NAMALWA (cell line): ENCODE measurements around the gene USP2.
A peak's percentile ranks its signal among the peaks of the same experiment; 100 is the strongest.

Source experiments
- DNase-seq: peaks from one replicate; pipeline ENCODE4 v3.0.0-alpha.2; 2015; ENCODE audit warnings: low spot score

USP2 gene

GRCh38 chr11:119381181-119381988 lies at the start of gene USP2:
USP2 (minus strand) TSS chr11:119381690; CDS start chr11:119373480, 8,210 bp downstream.
- peak; percentile 97 for DNase-seq

DNA sequence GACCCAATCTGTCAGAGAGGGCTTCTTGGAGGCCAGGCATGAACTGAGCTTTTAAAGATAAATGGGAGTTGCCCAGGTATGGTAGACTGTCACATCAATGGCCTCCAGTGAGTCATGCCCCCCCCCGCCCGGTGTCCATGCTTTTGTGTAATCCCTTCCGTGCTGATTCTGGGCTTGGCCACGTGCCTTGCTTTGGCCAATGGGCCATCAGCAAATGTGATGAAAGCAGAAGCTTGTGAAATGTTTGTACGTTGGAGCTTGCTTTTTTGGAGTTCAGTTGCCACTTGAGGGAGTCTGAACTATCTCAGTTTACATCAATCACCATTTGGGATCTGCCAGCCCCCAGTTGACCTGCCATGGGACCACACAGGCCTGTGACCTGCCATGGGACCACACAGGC lies 45.8 kb upstream of the USP2 start:
- DNase-seq, result no peak

- no peak for DNase-seq
These were observed 44.7 kb upstream of the USP2 start for GRCh38 chr11:119426142-119426541.

GRCh38 chr11:119424775-119425174 lies 43.3 kb upstream of the USP2 start:
- no peak for DNase-seq

- DNase-seq, result no peak
These were observed 42.8 kb upstream of the USP2 start for GRCh38 chr11:119424276-119424675.

DNA sequence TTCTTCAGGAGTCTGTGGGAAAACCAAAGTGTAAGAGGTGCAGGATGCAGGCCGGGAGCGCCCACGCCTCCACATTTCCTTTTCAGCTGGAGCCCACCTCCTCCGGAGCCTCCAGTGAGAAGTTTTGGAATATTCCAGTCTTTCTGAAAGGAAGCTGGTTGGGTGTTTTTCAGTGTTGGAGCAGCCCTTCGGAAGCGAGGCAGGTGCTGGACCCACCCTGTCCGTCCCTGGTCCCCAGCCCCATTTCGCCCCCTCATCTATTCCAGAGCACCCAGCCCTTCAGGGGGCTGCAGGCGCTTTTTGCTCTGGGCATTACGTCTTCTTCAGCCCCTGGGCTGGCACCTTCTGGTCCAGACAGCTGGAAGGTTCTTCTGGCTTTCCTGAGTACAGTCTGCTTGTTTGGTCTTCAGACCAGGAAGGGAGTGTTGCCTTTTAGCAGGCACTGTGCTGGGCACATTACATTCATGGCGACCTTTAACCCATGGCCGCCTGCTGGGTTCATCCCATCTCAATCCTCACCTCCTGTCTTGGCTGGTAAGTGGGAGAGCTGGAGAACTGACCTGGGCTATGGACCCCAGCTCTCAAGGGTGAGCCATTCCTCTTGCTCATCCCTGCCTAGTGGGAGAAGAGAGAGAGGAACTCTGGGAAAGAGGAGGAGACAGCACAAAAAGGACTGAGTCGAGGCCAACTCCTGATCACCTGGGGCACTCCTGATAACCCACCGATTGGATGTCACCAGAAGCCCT lies 42.2 kb upstream of the USP2 start:
- DNase-seq, result no peak

DNA sequence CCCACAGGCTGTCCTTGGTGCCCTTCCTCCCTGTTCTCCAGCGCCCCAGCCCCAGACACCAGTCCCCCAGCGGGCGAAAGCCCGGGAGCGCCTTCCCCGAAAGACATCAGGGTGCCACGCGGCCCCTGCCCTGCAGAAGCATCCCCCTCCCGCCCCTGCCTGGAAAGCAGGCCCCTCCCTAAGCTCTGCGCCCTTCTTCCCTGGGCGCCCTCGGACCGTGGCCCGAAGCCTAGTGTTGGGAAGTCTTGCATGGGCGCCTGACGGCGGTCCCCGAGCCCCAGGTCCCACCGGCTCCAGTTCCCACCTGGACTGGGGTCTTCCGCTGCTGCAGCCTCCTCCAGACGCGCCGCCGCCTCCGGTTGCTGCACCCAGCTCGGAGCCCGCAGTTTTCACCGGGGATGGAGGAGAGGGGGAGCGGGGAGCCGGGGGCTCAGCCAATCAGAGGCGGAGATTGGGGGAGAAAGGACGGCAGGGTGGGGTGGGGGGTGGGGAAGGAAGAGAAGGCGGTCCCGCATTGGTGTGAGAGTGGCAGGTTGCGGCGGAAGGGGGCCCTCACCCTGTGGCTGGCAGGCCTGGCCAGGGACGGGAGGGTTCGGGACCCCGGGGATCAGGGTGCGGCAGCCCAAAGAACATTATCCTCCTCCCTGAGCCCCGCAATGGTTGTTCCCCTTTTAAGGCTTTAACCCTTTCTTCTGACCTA lies 41.5 kb upstream of the USP2 start, which contains the start of gene THY1:
Gene THY1, minus strand, starts transcription at position 364 of the 700 bp plus-strand sequence. CDS start 2,267 bp downstream, outside the sequence.
- no peak for DNase-seq

DNA sequence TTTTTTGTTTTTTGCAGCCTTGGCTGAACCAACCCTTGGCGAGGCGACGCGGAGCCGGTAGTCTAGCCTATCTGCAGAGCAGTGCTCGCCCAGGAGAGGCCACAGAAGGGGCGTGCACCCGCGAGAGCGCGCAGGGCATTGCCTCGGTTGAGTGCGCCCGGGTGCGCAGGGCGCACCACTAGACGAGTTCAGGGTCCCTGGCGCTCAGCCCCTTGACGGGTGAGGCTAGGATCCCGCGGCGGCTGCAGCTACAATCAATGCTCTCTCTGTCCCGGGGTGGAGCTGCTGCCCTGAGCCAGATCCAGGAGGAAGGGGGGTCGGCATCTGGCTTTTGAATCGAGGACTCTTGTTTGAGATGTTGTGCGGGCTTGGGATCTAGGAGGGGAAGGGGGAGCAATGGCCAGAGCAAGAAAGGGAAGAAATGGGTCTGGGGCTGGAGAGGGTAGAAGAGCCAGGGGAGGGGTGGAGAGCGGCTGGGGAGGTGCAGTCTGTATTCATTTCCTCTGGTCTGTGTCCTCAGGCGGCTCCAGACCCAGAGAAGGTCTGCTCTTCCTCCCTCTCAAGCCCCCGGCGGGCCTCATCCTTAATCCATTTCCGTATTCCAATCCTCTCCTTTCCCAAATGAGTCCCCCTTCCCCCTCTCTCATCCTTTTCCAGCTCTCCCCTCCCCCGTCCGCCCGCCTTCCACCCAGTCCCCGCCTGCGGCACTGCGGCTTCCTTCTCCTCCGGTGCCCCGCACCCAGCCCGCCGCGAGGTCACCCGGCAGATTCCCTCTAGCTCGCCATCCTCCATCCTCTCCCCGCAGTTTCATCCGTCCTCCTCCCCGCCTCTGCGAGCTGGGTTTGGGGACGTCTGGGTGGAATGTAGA lies 40.7 kb upstream of the USP2 start:
- DNase-seq, result no peak

- no peak for DNase-seq
These were observed 39.9 kb upstream of the USP2 start for GRCh38 chr11:119421351-119421750.

DNA sequence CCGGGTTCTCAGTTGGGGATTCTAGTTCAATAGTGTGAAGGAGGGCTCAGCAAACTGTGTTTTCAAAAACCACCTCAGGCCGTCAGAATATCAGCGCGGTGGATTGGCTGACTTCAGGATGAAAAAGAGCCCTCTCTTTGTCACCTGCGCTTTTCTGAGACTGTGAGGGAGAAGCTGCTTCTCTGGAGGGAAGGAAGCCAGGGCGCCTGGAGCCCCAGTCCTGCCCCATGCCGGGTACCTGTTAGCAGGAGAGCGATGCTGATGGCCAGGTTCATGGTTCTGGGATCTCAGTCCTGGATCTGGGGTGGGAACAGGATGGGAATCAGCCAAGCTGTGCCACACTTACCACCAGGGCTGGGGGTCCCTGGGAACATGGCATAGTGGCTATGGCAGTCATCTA lies 39.1 kb upstream of the USP2 start:
- DNase-seq, result no peak

DNA sequence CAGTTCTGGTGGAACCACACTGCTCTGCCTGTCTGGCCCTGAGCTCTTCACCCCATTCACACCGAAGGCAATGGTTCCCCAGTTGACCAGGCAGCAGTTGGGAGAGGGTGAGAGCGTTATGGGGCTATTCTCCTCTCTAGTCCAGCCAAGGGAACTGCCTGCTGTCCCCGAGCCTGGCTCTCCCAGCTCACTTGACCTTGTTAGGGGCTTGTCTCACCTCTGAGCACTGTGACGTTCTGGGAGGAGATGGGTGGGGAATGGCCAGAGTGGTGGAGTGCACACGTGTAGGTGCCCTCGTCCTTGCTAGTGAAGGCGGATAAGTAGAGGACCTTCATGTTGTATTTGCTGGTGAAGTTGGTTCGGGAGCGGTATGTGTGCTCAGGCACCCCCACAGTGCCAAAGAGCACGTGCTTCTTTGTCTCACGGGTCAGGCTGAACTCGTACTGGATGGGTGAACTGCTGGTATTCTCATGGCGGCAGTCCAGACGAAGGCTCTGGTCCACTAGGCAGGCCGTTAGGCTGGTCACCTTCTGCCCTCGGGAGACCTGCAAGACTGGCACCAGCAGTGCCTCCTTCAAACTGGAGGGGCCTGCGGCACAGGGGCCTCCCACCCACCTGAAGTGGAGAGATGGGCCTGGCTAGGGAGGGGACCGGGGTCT lies 38.5 kb upstream of the USP2 start:
- DNase-seq, result no peak

DNA sequence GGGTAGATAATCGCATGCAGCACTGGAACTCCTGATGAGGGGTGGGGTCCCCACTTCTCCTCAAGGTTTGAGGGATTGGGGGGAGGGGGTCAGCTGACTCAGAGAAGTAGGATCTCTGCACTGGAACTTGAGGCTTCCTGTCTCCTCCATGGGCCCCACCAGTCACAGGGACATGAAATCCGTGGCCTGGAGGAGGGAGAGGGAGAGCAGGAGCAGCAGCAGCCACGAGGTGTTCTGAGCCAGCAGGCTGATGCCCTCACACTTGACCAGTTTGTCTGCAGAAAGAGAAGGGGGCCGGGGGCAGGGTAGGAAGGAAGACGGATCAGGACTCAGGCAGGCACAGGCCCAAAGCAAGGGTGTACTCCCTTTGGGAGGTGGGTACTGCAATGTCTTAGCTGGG lies 37.8 kb upstream of the USP2 start:
- DNase-seq, result no peak

GRCh38 chr11:119418759-119419158 lies 37.3 kb upstream of the USP2 start:
- DNase-seq, result no peak

DNA sequence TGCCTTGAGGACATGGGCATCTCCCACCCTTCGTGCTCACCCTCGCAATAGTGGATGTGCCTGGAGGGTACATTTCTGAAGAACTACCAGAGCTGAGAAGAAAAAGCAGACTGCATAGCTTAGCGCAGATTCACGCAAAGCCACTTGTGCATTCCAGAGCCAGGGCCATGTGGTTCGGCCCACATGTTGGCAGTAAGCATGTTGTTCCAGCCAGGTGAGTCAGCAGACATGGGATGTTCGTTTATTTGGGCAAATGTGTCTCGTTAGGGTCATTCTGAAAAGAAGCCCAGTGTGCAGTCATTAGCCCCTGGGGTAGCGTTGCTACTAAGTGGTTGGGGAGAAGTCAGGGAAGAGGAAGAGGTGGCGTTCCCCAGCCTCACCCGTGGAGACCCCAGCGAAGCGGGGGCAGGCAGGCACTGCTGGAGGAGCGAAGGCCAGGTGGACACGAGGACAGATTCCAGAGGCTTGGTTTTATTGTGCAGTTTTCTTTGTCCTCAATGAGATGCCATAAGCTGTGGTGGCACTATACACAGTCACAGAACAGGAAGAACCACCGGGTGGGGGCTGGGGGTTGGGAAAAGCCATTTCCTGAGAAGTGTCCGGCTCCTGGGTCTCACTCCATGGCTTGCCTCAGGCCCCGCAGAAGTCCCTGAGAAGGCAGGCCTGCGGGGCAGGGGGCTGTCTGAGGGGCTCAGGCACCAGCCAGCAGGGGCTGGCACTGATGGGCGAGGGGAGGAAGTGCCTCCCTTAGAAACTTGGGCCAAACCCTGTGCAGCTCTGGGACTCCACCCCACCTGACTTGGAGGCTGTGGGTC lies 36.4 kb upstream of the USP2 start:
- no peak for DNase-seq

- DNase-seq, result no peak
These were observed 35.4 kb upstream of the USP2 start for GRCh38 chr11:119416606-119417580.

DNA sequence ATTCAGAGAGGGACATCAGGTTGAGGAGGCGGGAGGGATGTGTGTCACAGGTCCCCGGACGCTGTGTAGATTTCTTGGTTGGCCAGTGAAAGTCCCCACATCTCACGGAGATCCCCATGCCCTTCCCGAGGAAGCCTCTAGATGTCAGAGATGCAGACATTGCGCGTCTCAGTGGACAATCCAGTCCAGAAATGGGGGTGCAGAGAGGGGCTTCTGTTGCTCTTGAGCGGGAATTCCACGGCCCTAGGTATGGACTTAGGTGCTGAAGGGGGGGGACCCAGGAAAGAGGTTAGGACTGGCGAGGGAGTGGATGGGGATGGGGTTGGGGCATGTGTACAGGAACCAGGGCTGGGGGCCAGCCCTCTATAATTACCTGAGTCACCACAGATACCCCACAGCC lies 34.5 kb upstream of the USP2 start:
- no peak for DNase-seq

DNA sequence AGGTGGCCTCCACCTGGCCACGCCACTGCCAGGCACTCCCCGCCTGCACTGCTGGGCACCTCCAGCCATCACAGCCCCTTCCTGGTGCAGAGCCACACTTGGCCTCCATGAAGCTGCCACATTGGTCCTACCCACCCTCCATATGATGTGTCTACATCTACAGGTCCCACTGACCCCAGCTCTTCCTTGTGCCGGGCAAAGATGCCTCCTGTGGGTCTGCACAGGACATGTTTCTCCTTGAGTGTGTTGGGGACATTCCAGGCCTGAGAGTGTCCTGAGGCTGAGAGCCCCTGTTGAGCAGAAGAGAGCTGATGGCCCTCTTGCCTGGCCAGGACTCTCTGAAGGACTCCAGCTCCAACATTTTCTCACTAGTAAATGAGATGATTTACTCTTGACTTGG lies 34.0 kb upstream of the USP2 start:
- DNase-seq, result no peak

DNA sequence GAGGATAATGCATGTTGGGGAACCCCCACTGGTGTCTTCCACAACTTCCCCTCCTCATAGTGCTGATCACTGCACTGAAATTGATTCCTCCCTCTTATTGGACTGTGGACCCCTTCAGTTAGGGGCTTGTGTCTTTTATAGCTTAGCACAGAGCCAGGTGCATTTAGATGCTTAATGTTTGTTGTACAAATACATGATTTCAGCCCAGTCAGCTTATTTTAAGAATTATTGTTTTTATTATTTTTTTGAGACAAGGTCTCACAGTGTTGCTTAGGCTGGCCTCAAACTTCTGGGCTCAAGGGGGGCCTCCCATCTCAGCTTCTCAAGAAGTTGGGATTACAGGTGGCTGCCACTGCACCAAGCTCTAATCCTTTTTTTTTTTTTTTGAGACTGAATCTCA lies 33.2 kb upstream of the USP2 start:
- no peak for DNase-seq

GRCh38 chr11:119414321-119414720 lies 32.8 kb upstream of the USP2 start:
- DNase-seq, result no peak
